Measurements from ENCODE around the gene FIP1L1. TPM values are rescaled to one million over a fixed set of nuclear protein-coding genes. Genes with fewer than 3 reads are reported as not detected.

FIP1L1 gene
- total and polyA plus RNA-seq, 2 of the 4 experiments (the other 2 are of a cell fraction): 31.1 to 37.5 TPM

GRCh38 chr4:53361451-53361850 lies 16.0 kb upstream of the FIP1L1 start:
- no peak overlapping the region for H4K5ac ChIP-seq (ENCODE audit: low read depth, low read length)
- peak overlapping the region in 1 of 2 experiments; percentile 48; a peak in 1 of 4 replicates for H4K8ac ChIP-seq (ENCODE audit: low read depth in 2 of 2, low read length in 2 of 2)
- BruUV-seq (replicated peaks): no TSS peak
- peak overlapping the region; percentile 34; the same call in 1 of the 2 replicates for H3K4ac ChIP-seq (ENCODE audit: low read depth, low read length)
- no peak overlapping the region; the same call in 1 of the 2 replicates for H2AK5ac ChIP-seq (ENCODE audit: low read depth, low read length)
- TF ChIP-seq SMC3 (IDR thresholded peaks at IDR 0.05; ENCODE audit: low read depth, low read length) (no peak), FOS (IDR thresholded peaks at IDR 0.05; ENCODE audit: low read depth, low read length) (no peak), CTCF (conservative IDR thresholded peaks at IDR 0.05; ENCODE audit: low read depth, low read length) (no peak), CHD1 (IDR thresholded peaks at IDR 0.05; ENCODE audit: low read depth, low read length) (no peak), BHLHE40 (IDR thresholded peaks at IDR 0.05; ENCODE audit: low read depth, low read length) (no peak)
- 0 out of 2 replicates have a peak overlapping the region, but pooled peaks have one; percentile 26 for H3K4me2 ChIP-seq (ENCODE audit: low read depth, low read length)
- H3K9me3 ChIP-seq (ENCODE audit: control insufficient read depth, insufficient read depth, low read length): no peaks in the 10 kb centered on the region
- H4K20me1 ChIP-seq (ENCODE audit: insufficient read depth, low read length): no peaks in the 10 kb centered on the region
- CTCF ChIA-PET: no interaction called here
- DNase-seq (peak; percentile 32), ATAC-seq (ENCODE audit: low read depth) (no peak)
- H2AK9ac ChIP-seq (replicated peaks; ENCODE audit: low read depth, low read length, poor library complexity): no peak overlapping the region
- H2BK5ac ChIP-seq (ENCODE audit: low read depth, low read length, poor library complexity, severe bottlenecking): no peak overlapping the region
- H3K18ac ChIP-seq (ENCODE audit: low read depth, low read length): no peak overlapping the region
- WGBS, 2 experiments (ENCODE audit: extremely low coverage in 2 of 2, insufficient read length in 1 of 2): no CpG with 5 or more reads among the region's 3 CpGs
- H3K27me3 ChIP-seq (ENCODE audit: control insufficient read depth, insufficient read depth, low read length): no peaks in the 10 kb centered on the region
- dilution Hi-C loops (cut with HindIII; ENCODE audit: low sequenced_read_pairs, unreplicated experiment): no loop called here
- no peak overlapping the region for H3K56ac ChIP-seq (ENCODE audit: extremely low read depth, insufficient read depth, low read length)
- H4K91ac ChIP-seq (ENCODE audit: insufficient read depth, low read depth, low read length): no peak overlapping the region
- H2BK15ac ChIP-seq (ENCODE audit: low read depth, low read length): no peak overlapping the region
- no peak overlapping the region for H3K14ac ChIP-seq (replicated peaks; ENCODE audit: low read depth, low read length)
- H3K4me3 ChIP-seq (ENCODE audit: insufficient read depth, low read depth, low read length): no peak overlapping the region
- H3K4me1 ChIP-seq (ENCODE audit: control insufficient read depth, insufficient read depth, low read length): 0 out of 2 replicates have a peak, but pooled peaks cover 3% of the 10 kb centered on the region
- no peak overlapping the region; the same call in 1 of the 2 replicates for H2BK20ac ChIP-seq (ENCODE audit: low read depth, low read length)
- intact Hi-C loops (cut with micrococcal nuclease): no loop called here
- H3K36me3 ChIP-seq (ENCODE audit: control insufficient read depth, insufficient read depth, low read length): peaks cover 2% of the 10 kb centered on the region; the same call in 1 of the 2 replicates
- H3K27ac ChIP-seq (ENCODE audit: insufficient read depth, low read length): no peak overlapping the region
- H3K9ac ChIP-seq (ENCODE audit: low read depth, low read length): no peak overlapping the region
- peaks cover 9% of the 10 kb centered on the region for H3K9me1 ChIP-seq (ENCODE audit: insufficient read depth, low read length)
- no peak overlapping the region for H2AFZ ChIP-seq (replicated peaks; ENCODE audit: low read length, poor library complexity)
- H2BK120ac ChIP-seq (ENCODE audit: low read depth, low read length): no peak overlapping the region; the same call in 1 of the 2 replicates
- POLR2A ChIA-PET (ENCODE audit: unreplicated experiment): no interaction called here
- H3K79me1 ChIP-seq (ENCODE audit: low read depth in 1 of 2, low read length in 2 of 2): peaks cover 22 to 54% of the 10 kb centered on the region in 2 experiments
- no peak overlapping the region for H3K23ac ChIP-seq (ENCODE audit: low read depth, low read length)
- in situ Hi-C loops (cut with MboI; ENCODE audit: low sequenced_read_pairs): no loop called here
